ENCODE data around the gene MASP2.
"Not testable (repeated sequence)": the region's sequence is repeated elsewhere in the genome, so short reads cannot be mapped to it uniquely, and the experiment has no call there.

The MASP2 gene

GRCh38 chr1:11058026-11058425 is 11.0 kb upstream of the MASP2 start:
- DNase-seq: no peak

- no peak for DNase-seq
These were observed 10.4 kb upstream of the MASP2 start for GRCh38 chr1:11057477-11057876.

- DNase-seq: no peak
These were observed 9.5 kb upstream of the MASP2 start for GRCh38 chr1:11056504-11056903.

- no peak for DNase-seq
These were observed 8.6 kb upstream of the MASP2 start for GRCh38 chr1:11055676-11056075.

- no peak for DNase-seq
These were observed 7.6 kb upstream of the MASP2 start for GRCh38 chr1:11054666-11055065.

- no peak for DNase-seq
These were observed 7.1 kb upstream of the MASP2 start for GRCh38 chr1:11054181-11054580.

- DNase-seq: no peak
These were observed 6.7 kb upstream of the MASP2 start for GRCh38 chr1:11053758-11054137.

GRCh38 chr1:11052839-11053757 is 6.1 kb upstream of the MASP2 start:
- DNase-seq: no peak

GRCh38 chr1:11051781-11052511 is 4.9 kb upstream of the MASP2 start:
- no peak for DNase-seq

- not testable (repeated sequence) for DNase-seq
These were observed 4.1 kb upstream of the MASP2 start for GRCh38 chr1:11051121-11051520.

- no peak for DNase-seq
These were observed 821 bp downstream of the MASP2 start for GRCh38 chr1:11046270-11046566.

- no peak for DNase-seq
These were observed 1.4 kb downstream of the MASP2 start for GRCh38 chr1:11045428-11046269.

GRCh38 chr1:11044849-11045427 is 2.1 kb downstream of the MASP2 start:
- DNase-seq: no peak

GRCh38 chr1:11044086-11044848 is 2.8 kb downstream of the MASP2 start:
- no peak for DNase-seq

GRCh38 chr1:11042995-11043874 is 3.8 kb downstream of the MASP2 start:
- DNase-seq: no peak

- DNase-seq: no peak
These were observed 5.0 kb downstream of the MASP2 start for GRCh38 chr1:11042065-11042464.

- no peak for DNase-seq
These were observed 6.0 kb downstream of the MASP2 start for GRCh38 chr1:11041048-11041447.

- not testable (repeated sequence) for DNase-seq
These were observed 7.0 kb downstream of the MASP2 start for GRCh38 chr1:11040105-11040429.

- no peak for DNase-seq
These were observed 7.5 kb downstream of the MASP2 start for GRCh38 chr1:11039351-11040104.

GRCh38 chr1:11037740-11038182 is 9.3 kb downstream of the MASP2 start:
- peak; percentile 89 for DNase-seq
